CD4-positive, alpha-beta T cell (primary cell): ENCODE results near the gene KLF13. TPM values are rescaled to one million over a fixed set of nuclear protein-coding genes. Genes with fewer than 3 reads are reported as not detected.
A peak's percentile ranks its signal among the peaks of the same experiment; 100 is the strongest.

ENCODE experiments used
- ATAC-seq: fragments of 200-7000 bp; cut with Tn5 transposase; one replicate; pipeline ENCODE4 v1.10.0; 2022; ENCODE audit warnings: mild to moderate bottlenecking; ENCODE audit not compliant: poor library complexity
- CTCF ChIA-PET: fragments of 350-600 bp; sonication (Branson Sonifier 250); formaldehyde crosslinking; loops from one replicate; lab custom pipeline; 2021; ENCODE audit warnings: antibody characterized with exemption, inconsistent platforms; lab: Charles Lee
- POLR2A ChIA-PET: fragments of 350-600 bp; sonication (Branson Sonifier 250); formaldehyde crosslinking; loops from one replicate; lab custom pipeline; 2021; ENCODE audit warnings: antibody characterized with exemption, inconsistent platforms; lab: Charles Lee
- DNase-seq, 14 experiments: peaks; one replicate each; pipeline ENCODE4 v3.0.0-alpha.2; 2013 to 2020; ENCODE audit warnings: mixed read lengths in 2 of 14
- H3K27ac ChIP-seq, 2 donors: one replicate each; pipeline versions ENCODE4 v1.5.1 to v1.7.0; 2013; ENCODE audit warnings: low read length in 2 of 2, low read depth in 1 of 2, mild to moderate bottlenecking in 1 of 2
- H3K27me3 ChIP-seq, 2 experiments: 1 replicate in 1 of 2; 2 replicates in 1 of 2; pipeline versions ENCODE4 v1.6.1 to v1.7.0; 2013; ENCODE audit warnings: low read length in 2 of 2, control low read depth in 1 of 2, mild to moderate bottlenecking in 1 of 2, moderate library complexity in 1 of 2; ENCODE audit not compliant: insufficient read depth in 2 of 2, control insufficient read depth in 1 of 2
- H3K36me3 ChIP-seq: one replicate; pipeline ENCODE4 v1.6.1; 2013; ENCODE audit warnings: low read length, control low read depth; ENCODE audit not compliant: insufficient read depth
- H3K4me1 ChIP-seq: one replicate; pipeline ENCODE4 v1.6.1; 2013; ENCODE audit warnings: low read length, control low read depth; ENCODE audit not compliant: insufficient read depth
- H3K4me3 ChIP-seq: one replicate; pipeline ENCODE4 v1.5.1; 2013; ENCODE audit warnings: mild to moderate bottlenecking, low read length, moderate library complexity
- H3K9me3 ChIP-seq, 2 experiments: 1 replicate in 1 of 2; 2 replicates in 1 of 2; pipeline versions ENCODE4 v1.6.1 to v1.7.0; 2013; ENCODE audit warnings: low read length in 2 of 2, mild to moderate bottlenecking in 2 of 2, control low read depth in 1 of 2, moderate library complexity in 1 of 2; ENCODE audit not compliant: control insufficient read depth in 1 of 2, insufficient read depth in 1 of 2
- H3K27ac Mint-ChIP-seq: one replicate; pipeline ENCODE4 v1.8.0; 2020; ENCODE audit warnings: mixed read lengths
- H3K27me3 Mint-ChIP-seq: one replicate; pipeline ENCODE4 v1.8.0; 2021; ENCODE audit warnings: mixed read lengths
- H3K36me3 Mint-ChIP-seq: one replicate; pipeline ENCODE4 v1.8.0; 2021; ENCODE audit warnings: low read depth, mixed read lengths
- H3K4me1 Mint-ChIP-seq: one replicate; pipeline ENCODE4 v1.8.0; 2021; ENCODE audit warnings: low read depth, mixed read lengths
- H3K4me3 Mint-ChIP-seq: one replicate; pipeline ENCODE4 v1.8.0; 2020; ENCODE audit warnings: mild to moderate bottlenecking, mixed read lengths
- H3K9me3 Mint-ChIP-seq: one replicate; pipeline ENCODE4 v1.8.0; 2020; ENCODE audit warnings: mixed read lengths
- CTCF ChIP-seq: fragments of 200-600 bp; IDR thresholded peaks from one replicate; pipeline ENCODE4 v1.8.0; 2022; ENCODE audit warnings: antibody characterized with exemption, mild to moderate bottlenecking
- intact Hi-C, 2 experiments: fragments of 100-400 bp; cut with DNase I in 1 of 2; cut with micrococcal nuclease in 1 of 2; formaldehyde crosslinking; loops; one replicate each; pipeline versions ENCODE4 v1.15.1 to v1.9.0; 2023 to 2025; cut with DNase I, micrococcal nuclease
- total RNA-seq, 174 experiments: library from RNA in 2 of 174; stranded (reverse) in 2 of 174; gene quantifications; one replicate each; pipeline ENCODE4 v1.2.3 and lab custom pipeline; 2021 to 2026

Gene KLF13
- total RNA-seq, 2 experiments from 2014 or later: 284 to 308 TPM

DNA sequence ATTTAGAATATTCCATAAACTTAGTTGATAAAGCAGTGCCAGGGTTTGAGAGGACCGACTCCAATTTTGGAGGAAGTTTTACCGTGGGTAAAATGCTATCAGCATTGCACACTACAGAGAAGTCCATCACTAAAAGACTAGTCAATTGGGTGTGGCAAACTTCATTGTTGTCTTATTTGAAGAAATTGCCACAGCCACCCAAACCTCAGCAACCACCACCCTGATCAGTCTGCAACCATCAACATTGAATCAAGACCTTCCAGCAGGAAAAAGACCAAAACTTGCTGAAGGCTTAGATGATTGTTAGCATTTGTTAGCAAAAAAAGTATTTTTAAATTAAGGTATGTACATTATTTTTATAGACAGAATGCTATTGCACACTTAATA lies 60.5 kb downstream of the KLF13 start:
- intact Hi-C loops: loop anchor here in 1 of 2 experiments (2.0 kb wide), 1 partner anchor 20 kb away; no protein-coding TSS in a partner anchor
- Mint-ChIP-seq H3K4me3 (peak overlapping the region; percentile 16), H3K27me3 (no peaks in the 10 kb centered on the region), H3K36me3 (peaks cover 8% of the 10 kb centered on the region), H3K4me1 (peaks cover 66% of the 10 kb centered on the region), H3K27ac (peak overlapping the region; percentile 88), H3K9me3 (no peaks in the 10 kb centered on the region)
- Histone ChIP-seq H3K27ac (no peak overlapping the region), H3K27me3 (no peaks in the 10 kb centered on the region), H3K4me3 (no peak overlapping the region), H3K9me3 (no peaks in the 10 kb centered on the region), H3K4me1 (peaks cover 68% of the 10 kb centered on the region), H3K36me3 (peaks cover 2% of the 10 kb centered on the region)
- TF ChIP-seq CTCF: no peak
- ChIA-PET CTCF (interaction anchor here (0.7 kb wide), 1 partner anchor 21 kb away, joined by 3 read pairs; no protein-coding TSS in a partner anchor), POLR2A (interaction anchor here (0.7 to 1.8 kb wide), 3 partner anchors 20 to 48 kb away, joined by 3 to 19 read pairs (median 8); no protein-coding TSS in a partner anchor)
- ATAC-seq (peak; percentile 22), DNase-seq (peak in 4 of 14 experiments; percentile 46 to 61 (median 51))

- POLR2A ChIA-PET: interaction anchor here (0.7 to 1.0 kb wide), 2 partner anchors 20 to 61 kb away, joined by 3 read pairs; partner anchors contain the start of gene KLF13
- no peak for TF ChIP-seq CTCF
- CTCF ChIA-PET: interaction anchor here (0.7 to 1.8 kb wide), 3 partner anchors 21 to 101 kb away, joined by 3 to 4 read pairs (median 4); no protein-coding TSS in a partner anchor
- ATAC-seq: peak; percentile 12
- Histone ChIP-seq H3K27me3 (no peaks in the 10 kb centered on the region), H3K4me1 (peaks cover 64% of the 10 kb centered on the region), H3K9me3 (no peaks in the 10 kb centered on the region), H3K27ac (peak overlapping the region; percentile 17 to 53), H3K36me3 (peaks cover under 1% of the 10 kb centered on the region), H3K4me3 (no peak overlapping the region)
- Mint-ChIP-seq H3K4me1 (peaks cover 67% of the 10 kb centered on the region), H3K4me3 (peak overlapping the region; percentile 16), H3K36me3 (peaks cover 7% of the 10 kb centered on the region), H3K27ac (peak overlapping the region; percentile 88), H3K9me3 (no peaks in the 10 kb centered on the region), H3K27me3 (no peaks in the 10 kb centered on the region)
- intact Hi-C loops: loop anchor here in 1 of 2 experiments (2.0 kb wide), 1 partner anchor 21 kb away; no protein-coding TSS in a partner anchor
- DNase-seq: peak in 4 of 14 experiments; percentile 56 to 71 (median 67)
Observed at GRCh38 chr15:31387479-31388118, 61.0 kb downstream of the KLF13 start.

GRCh38 chr15:31389576-31389975 lies 62.9 kb downstream of the KLF13 start:
- no peaks in the 10 kb centered on the region for H3K9me3 Mint-ChIP-seq
- no peaks in the 10 kb centered on the region for H3K36me3 Mint-ChIP-seq
- ATAC-seq (no peak), DNase-seq (peak in 1 of 14 experiments; percentile 5)
- Histone ChIP-seq H3K36me3 (no peaks in the 10 kb centered on the region), H3K27me3 (no peaks in the 10 kb centered on the region), H3K9me3 (no peaks in the 10 kb centered on the region), H3K4me1 (peaks cover 74% of the 10 kb centered on the region), H3K4me3 (no peak overlapping the region), H3K27ac (no peak overlapping the region)
- ChIA-PET POLR2A (interaction anchor here (1.1 to 1.7 kb wide), 4 partner anchors 24 to 49 kb away, joined by 3 to 7 read pairs (median 4); no protein-coding TSS in a partner anchor), CTCF (interaction anchor here (0.7 to 1.9 kb wide), 3 partner anchors 24 to 63 kb away, joined by 3 to 5 read pairs (median 3); partner anchors contain the start of gene KLF13)
- peak overlapping the region; percentile 59 for H3K4me3 Mint-ChIP-seq
- intact Hi-C loops: no loop called here
- H3K4me1 Mint-ChIP-seq: peaks cover 76% of the 10 kb centered on the region
- H3K27me3 Mint-ChIP-seq: no peaks in the 10 kb centered on the region
- TF ChIP-seq CTCF: no peak
- peak overlapping the region; percentile 63 for H3K27ac Mint-ChIP-seq
